OCI-LY1 (cell line): ENCODE results near the gene RCBTB1.

Source experiments
- H2AFZ ChIP-seq: fragments of 200-600 bp; sonication (generic), shearing (Covaris generic); 2 replicates; pipeline ENCODE4 v1.6.0; 2014; ENCODE audit warnings: antibody characterized with exemption, mild to moderate bottlenecking, low read length
- H3F3A ChIP-seq: fragments of 200-600 bp; sonication (generic), shearing (Covaris generic); 2 replicates; pipeline ENCODE4 v1.6.0; 2014; ENCODE audit warnings: mild to moderate bottlenecking, antibody characterized with exemption, low read length, moderate library complexity; ENCODE audit not compliant: insufficient read depth
- H3K27ac ChIP-seq: fragments of 200-600 bp; sonication (generic); 2 replicates; pipeline ENCODE4 v1.5.1; 2014; ENCODE audit warnings: low read length, mixed run types, mild to moderate bottlenecking, low read depth; ENCODE audit not compliant: poor library complexity, severe bottlenecking
- H3K27me3 ChIP-seq: fragments of 200-600 bp; sonication (generic); 2 replicates; pipeline ENCODE4 v1.6.0; 2014; ENCODE audit warnings: antibody characterized with exemption, mild to moderate bottlenecking, low read length, moderate library complexity; ENCODE audit not compliant: insufficient read depth
- H3K36me3 ChIP-seq: fragments of 200-600 bp; sonication (generic); 2 replicates; pipeline ENCODE4 v1.6.1; 2014; ENCODE audit warnings: mild to moderate bottlenecking, antibody characterized with exemption, low read length, moderate library complexity, mixed read lengths; ENCODE audit not compliant: insufficient read depth
- H3K4me1 ChIP-seq: fragments of 200-600 bp; sonication (generic); 2 replicates; pipeline ENCODE4 v1.5.1; 2014; ENCODE audit warnings: mild to moderate bottlenecking, low read length, moderate library complexity; ENCODE audit not compliant: insufficient read depth, severe bottlenecking
- H3K4me2 ChIP-seq: fragments of 200-600 bp; sonication (generic), shearing (Covaris generic); 2 replicates; pipeline ENCODE4 v1.6.1; 2014; ENCODE audit warnings: low read length
- H3K4me3 ChIP-seq: fragments of 200-600 bp; sonication (generic); 2 replicates; pipeline ENCODE4 v1.5.1; 2014; ENCODE audit warnings: low read length, low read depth, mild to moderate bottlenecking, mixed read lengths; ENCODE audit not compliant: poor library complexity, severe bottlenecking
- H3K79me2 ChIP-seq: fragments of 200-600 bp; shearing (Covaris generic); 2 replicates; pipeline ENCODE4 v1.6.1; 2016; ENCODE audit warnings: mixed run types, low read length, mixed read lengths; ENCODE audit not compliant: insufficient read depth
- H3K9ac ChIP-seq: fragments of 200-600 bp; sonication (generic), shearing (Covaris generic); 2 replicates; pipeline ENCODE4 v1.6.1; 2014; ENCODE audit warnings: mild to moderate bottlenecking, low read length, mixed read lengths
- H3K9me2 ChIP-seq: fragments of 200-600 bp; sonication (generic), shearing (Covaris generic); 2 replicates; pipeline ENCODE4 v1.6.1; 2014; ENCODE audit warnings: low read depth, mild to moderate bottlenecking, low read length, mixed read lengths
- H3K9me3 ChIP-seq: fragments of 200-600 bp; shearing (Covaris generic); 2 replicates; pipeline ENCODE4 v1.6.1; 2014; ENCODE audit warnings: low read length, mixed read lengths
- H4K20me1 ChIP-seq: fragments of 200-600 bp; sonication (generic), shearing (Covaris generic); 2 replicates; pipeline ENCODE4 v1.6.0; 2016; ENCODE audit warnings: mild to moderate bottlenecking, low read length; ENCODE audit not compliant: insufficient read depth
- EZH2 ChIP-seq: fragments of 200-600 bp; sonication (generic), shearing (Covaris generic); IDR thresholded peaks from 2 replicates; pipeline ENCODE4 v1.8.0; 2017; ENCODE audit warnings: borderline replicate concordance, mixed run types, mild to moderate bottlenecking, antibody characterized with exemption, low read length, moderate library complexity, mixed read lengths
- TF ChIP-seq, protein P1 (sequence below): fragments of 200-600 bp; sonication (generic), shearing (Covaris generic); IDR thresholded peaks from 2 replicates; pipeline ENCODE4 v1.5.1; 2017; ENCODE audit warnings: mild to moderate bottlenecking, antibody characterized with exemption, low read length, moderate library complexity, mixed read lengths

Gene RCBTB1

GRCh38 chr13:49550942-49551644, 34.3 kb downstream of the RCBTB1 start:
- no peak overlapping the region for H3K27ac ChIP-seq
- peaks cover 96% of the 10 kb centered on the region for H3K36me3 ChIP-seq
- H3K27me3 ChIP-seq = no peaks in the 10 kb centered on the region
- no peak overlapping the region for H2AFZ ChIP-seq
- H3K9me3 ChIP-seq = no peaks in the 10 kb centered on the region
- H3K4me3 ChIP-seq = no peak overlapping the region
- H4K20me1 ChIP-seq = no peaks in the 10 kb centered on the region
- H3K79me2 ChIP-seq = no peaks in the 10 kb centered on the region
- H3F3A ChIP-seq = no peaks in the 10 kb centered on the region
- no peaks in the 10 kb centered on the region for H3K9me2 ChIP-seq
- no peak overlapping the region for H3K4me2 ChIP-seq
- H3K4me1 ChIP-seq = no peaks in the 10 kb centered on the region
- TF ChIP-seq, protein P1, sequence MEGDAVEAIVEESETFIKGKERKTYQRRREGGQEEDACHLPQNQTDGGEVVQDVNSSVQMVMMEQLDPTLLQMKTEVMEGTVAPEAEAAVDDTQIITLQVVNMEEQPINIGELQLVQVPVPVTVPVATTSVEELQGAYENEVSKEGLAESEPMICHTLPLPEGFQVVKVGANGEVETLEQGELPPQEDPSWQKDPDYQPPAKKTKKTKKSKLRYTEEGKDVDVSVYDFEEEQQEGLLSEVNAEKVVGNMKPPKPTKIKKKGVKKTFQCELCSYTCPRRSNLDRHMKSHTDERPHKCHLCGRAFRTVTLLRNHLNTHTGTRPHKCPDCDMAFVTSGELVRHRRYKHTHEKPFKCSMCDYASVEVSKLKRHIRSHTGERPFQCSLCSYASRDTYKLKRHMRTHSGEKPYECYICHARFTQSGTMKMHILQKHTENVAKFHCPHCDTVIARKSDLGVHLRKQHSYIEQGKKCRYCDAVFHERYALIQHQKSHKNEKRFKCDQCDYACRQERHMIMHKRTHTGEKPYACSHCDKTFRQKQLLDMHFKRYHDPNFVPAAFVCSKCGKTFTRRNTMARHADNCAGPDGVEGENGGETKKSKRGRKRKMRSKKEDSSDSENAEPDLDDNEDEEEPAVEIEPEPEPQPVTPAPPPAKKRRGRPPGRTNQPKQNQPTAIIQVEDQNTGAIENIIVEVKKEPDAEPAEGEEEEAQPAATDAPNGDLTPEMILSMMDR = no peak
- no peak for TF ChIP-seq EZH2
- H3K9ac ChIP-seq = no peak overlapping the region

- no peaks in the 10 kb centered on the region for H3K9me2 ChIP-seq
- H2AFZ ChIP-seq = no peak overlapping the region
- H3K27ac ChIP-seq = no peak overlapping the region
- H3F3A ChIP-seq = no peaks in the 10 kb centered on the region
- H3K27me3 ChIP-seq = no peaks in the 10 kb centered on the region
- H3K79me2 ChIP-seq = no peaks in the 10 kb centered on the region
- no peak for TF ChIP-seq EZH2
- TF ChIP-seq, protein P1 = peak; percentile 30; the same call in 1 of the 2 replicates
- peaks cover 95% of the 10 kb centered on the region for H3K36me3 ChIP-seq
- H3K9ac ChIP-seq = no peak overlapping the region
- no peaks in the 10 kb centered on the region for H3K4me1 ChIP-seq
- H4K20me1 ChIP-seq = no peaks in the 10 kb centered on the region
- no peaks in the 10 kb centered on the region for H3K9me3 ChIP-seq
- H3K4me3 ChIP-seq = no peak overlapping the region
- H3K4me2 ChIP-seq = no peak overlapping the region
Observed at GRCh38 chr13:49549289-49549688, 36.1 kb downstream of the RCBTB1 start.

DNA sequence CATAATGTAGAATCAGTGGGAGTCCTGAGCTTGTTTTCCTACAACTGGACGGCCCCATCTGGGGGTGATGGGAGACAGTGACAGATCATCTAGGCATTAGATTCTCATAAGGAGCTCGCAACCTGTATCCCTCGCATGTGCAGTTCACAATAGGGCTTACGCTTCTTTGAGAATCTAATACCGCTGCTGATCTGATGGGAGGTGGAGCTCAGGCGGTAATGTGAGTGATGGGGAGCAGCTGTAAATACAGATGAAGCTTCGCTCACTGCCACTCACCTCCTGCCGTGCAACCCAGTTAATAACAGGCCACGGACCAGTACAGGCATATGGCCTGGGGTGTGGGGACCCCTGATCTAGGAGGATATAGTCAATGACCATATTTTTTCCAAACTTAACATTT, 38.8 kb downstream of the RCBTB1 start:
- H3K27ac ChIP-seq = no peak overlapping the region
- H3K9me2 ChIP-seq = no peaks in the 10 kb centered on the region
- H3K4me1 ChIP-seq = peaks cover under 1% of the 10 kb centered on the region
- no peaks in the 10 kb centered on the region for H3K27me3 ChIP-seq
- no peaks in the 10 kb centered on the region for H4K20me1 ChIP-seq
- peaks cover 95% of the 10 kb centered on the region for H3K36me3 ChIP-seq
- no peaks in the 10 kb centered on the region for H3K79me2 ChIP-seq
- H3K9ac ChIP-seq = no peak overlapping the region
- no peak overlapping the region for H3K4me2 ChIP-seq
- no peaks in the 10 kb centered on the region for H3F3A ChIP-seq
- no peak overlapping the region for H3K4me3 ChIP-seq
- no peak for TF ChIP-seq EZH2
- TF ChIP-seq, protein P1 = no peak
- H3K9me3 ChIP-seq = no peaks in the 10 kb centered on the region
- no peak overlapping the region for H2AFZ ChIP-seq
